ENCODE measurements around the gene PRDM5. TPM values are rescaled to one million over a fixed set of nuclear protein-coding genes. Genes with fewer than 3 reads are reported as not detected.

The PRDM5 gene
- total and polyA plus RNA-seq, 2 of the 13 experiments (the other 11 are each of a cell fraction or from before 2014, with no cell fraction given): not detected

DNA sequence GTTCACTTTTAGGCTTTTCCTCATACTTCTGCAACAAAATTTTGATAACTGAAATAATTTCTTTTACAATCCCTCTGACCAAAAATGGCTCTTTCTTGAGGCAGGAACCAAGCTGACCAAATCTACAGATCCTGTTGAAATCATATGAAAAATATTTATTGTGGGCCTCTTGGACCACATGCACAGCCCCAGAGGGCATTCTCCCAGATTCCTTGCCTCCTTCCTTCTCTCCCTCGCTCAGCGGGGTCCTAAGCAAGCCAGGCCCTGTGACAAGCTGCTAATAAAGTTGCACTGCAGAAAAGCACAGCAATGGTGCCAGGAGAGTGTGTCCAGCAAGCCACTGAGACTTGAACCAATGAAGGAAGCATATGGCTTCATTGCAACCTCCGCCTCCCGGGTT lies 40.7 kb downstream of the PRDM5 start:
- H3K4me2 ChIP-seq (ENCODE audit: low read depth, low read length): no peak overlapping the region
- WGBS (ENCODE audit: low lambda C conversion rate): 0% methylated on average over 2 of the region's 4 CpGs
- intact Hi-C loops (cut with micrococcal nuclease; ENCODE audit: unreplicated experiment): no loop called here
- ChIA-PET POLR2A (no interaction called here), CTCF (ENCODE audit: low intra/inter-chr PET ratio, low total read pairs) (no interaction called here)
- H3K9ac ChIP-seq (ENCODE audit: insufficient read depth, low read depth, low read length): no peak overlapping the region
- H3K79me2 ChIP-seq (ENCODE audit: insufficient read depth, low read length): no peaks in the 10 kb centered on the region
- in situ Hi-C loops (cut with HindIII; ENCODE audit: extremely low pct_ligation_motif_present, low pct_unique_long_range_greater_than_20kb): no loop called here
- no TSS peak for BruUV-seq (replicated peaks)
- H3K4me3 ChIP-seq (replicated peaks in 1 of 3; ENCODE audit: insufficient read depth in 1 of 3, low read depth in 2 of 3, low read length in 3 of 3): no peak overlapping the region
- TF ChIP-seq XBP1 (CRISPR knock-in tag; IDR thresholded peaks at IDR 0.05) (no peak), ZNF737 (CRISPR knock-in tag; IDR thresholded peaks at IDR 0.05; ENCODE audit: borderline replicate concordance) (no peak), ZNF614 (CRISPR knock-in tag; IDR thresholded peaks at IDR 0.05; ENCODE audit: borderline replicate concordance) (no peak), IKZF1 (IDR thresholded peaks at IDR 0.05) (no peak), ZNF891 (CRISPR knock-in tag; IDR thresholded peaks at IDR 0.05) (no peak), PRMT3 (CRISPR knock-in tag; IDR thresholded peaks at IDR 0.05; ENCODE audit: borderline replicate concordance, low read depth) (no peak), TMF1 (CRISPR knock-in tag; IDR thresholded peaks at IDR 0.05; ENCODE audit: low read depth) (no peak)
- TF ChIP-seq, protein P1, sequence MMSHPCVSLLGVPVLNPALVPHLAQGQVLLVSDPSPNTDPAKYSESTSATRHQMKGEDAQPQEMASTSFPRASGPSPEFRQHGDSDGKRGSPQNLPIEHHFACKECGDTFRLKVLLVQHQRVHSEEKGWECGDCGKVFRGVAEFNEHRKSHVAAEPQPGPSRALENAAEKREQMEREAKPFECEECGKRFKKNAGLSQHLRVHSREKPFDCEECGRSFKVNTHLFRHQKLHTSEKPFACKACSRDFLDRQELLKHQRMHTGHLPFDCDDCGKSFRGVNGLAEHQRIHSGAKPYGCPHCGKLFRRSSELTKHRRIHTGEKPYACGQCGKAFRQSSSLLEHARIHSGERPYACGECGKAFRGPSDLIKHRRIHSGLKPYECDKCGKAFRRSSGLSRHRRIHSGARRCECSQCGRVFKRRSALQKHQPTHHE (CRISPR knock-in tag; IDR thresholded peaks at IDR 0.05; ENCODE audit: borderline replicate concordance): no peak
- TF ChIP-seq, protein P2, sequence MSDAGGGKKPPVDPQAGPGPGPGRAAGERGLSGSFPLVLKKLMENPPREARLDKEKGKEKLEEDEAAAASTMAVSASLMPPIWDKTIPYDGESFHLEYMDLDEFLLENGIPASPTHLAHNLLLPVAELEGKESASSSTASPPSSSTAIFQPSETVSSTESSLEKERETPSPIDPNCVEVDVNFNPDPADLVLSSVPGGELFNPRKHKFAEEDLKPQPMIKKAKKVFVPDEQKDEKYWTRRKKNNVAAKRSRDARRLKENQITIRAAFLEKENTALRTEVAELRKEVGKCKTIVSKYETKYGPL (CRISPR knock-in tag; IDR thresholded peaks at IDR 0.05): no peak
- TF ChIP-seq, protein P3, sequence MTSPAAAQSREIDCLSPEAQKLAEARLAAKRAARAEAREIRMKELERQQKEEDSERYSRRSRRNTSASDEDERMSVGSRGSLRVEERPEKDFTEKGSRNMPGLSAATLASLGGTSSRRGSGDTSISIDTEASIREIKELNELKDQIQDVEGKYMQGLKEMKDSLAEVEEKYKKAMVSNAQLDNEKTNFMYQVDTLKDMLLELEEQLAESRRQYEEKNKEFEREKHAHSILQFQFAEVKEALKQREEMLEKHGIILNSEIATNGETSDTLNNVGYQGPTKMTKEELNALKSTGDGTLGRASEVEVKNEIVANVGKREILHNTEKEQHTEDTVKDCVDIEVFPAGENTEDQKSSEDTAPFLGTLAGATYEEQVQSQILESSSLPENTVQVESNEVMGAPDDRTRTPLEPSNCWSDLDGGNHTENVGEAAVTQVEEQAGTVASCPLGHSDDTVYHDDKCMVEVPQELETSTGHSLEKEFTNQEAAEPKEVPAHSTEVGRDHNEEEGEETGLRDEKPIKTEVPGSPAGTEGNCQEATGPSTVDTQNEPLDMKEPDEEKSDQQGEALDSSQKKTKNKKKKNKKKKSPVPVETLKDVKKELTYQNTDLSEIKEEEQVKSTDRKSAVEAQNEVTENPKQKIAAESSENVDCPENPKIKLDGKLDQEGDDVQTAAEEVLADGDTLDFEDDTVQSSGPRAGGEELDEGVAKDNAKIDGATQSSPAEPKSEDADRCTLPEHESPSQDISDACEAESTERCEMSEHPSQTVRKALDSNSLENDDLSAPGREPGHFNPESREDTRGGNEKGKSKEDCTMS (CRISPR knock-in tag; conservative IDR thresholded peaks at IDR 0.05): no peak
- TF ChIP-seq, protein P4, sequence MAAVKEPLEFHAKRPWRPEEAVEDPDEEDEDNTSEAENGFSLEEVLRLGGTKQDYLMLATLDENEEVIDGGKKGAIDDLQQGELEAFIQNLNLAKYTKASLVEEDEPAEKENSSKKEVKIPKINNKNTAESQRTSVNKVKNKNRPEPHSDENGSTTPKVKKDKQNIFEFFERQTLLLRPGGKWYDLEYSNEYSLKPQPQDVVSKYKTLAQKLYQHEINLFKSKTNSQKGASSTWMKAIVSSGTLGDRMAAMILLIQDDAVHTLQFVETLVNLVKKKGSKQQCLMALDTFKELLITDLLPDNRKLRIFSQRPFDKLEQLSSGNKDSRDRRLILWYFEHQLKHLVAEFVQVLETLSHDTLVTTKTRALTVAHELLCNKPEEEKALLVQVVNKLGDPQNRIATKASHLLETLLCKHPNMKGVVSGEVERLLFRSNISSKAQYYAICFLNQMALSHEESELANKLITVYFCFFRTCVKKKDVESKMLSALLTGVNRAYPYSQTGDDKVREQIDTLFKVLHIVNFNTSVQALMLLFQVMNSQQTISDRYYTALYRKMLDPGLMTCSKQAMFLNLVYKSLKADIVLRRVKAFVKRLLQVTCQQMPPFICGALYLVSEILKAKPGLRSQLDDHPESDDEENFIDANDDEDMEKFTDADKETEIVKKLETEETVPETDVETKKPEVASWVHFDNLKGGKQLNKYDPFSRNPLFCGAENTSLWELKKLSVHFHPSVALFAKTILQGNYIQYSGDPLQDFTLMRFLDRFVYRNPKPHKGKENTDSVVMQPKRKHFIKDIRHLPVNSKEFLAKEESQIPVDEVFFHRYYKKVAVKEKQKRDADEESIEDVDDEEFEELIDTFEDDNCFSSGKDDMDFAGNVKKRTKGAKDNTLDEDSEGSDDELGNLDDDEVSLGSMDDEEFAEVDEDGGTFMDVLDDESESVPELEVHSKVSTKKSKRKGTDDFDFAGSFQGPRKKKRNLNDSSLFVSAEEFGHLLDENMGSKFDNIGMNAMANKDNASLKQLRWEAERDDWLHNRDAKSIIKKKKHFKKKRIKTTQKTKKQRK (IDR thresholded peaks at IDR 0.05; ENCODE audit: low read length): no peak
- TF ChIP-seq, protein P5, sequence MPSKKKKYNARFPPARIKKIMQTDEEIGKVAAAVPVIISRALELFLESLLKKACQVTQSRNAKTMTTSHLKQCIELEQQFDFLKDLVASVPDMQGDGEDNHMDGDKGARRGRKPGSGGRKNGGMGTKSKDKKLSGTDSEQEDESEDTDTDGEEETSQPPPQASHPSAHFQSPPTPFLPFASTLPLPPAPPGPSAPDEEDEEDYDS (CRISPR knock-in tag; IDR thresholded peaks at IDR 0.05): no peak
- no peak for ATAC-seq
- no peaks in the 10 kb centered on the region for H3K9me3 ChIP-seq (ENCODE audit: low read length)
- H3K27ac ChIP-seq (ENCODE audit: extremely low read length, insufficient read depth, low read length): no peak overlapping the region
- no peaks in the 10 kb centered on the region; a peak in 1 of 5 replicates for H3K27me3 ChIP-seq (ENCODE audit: control insufficient read depth in 1 of 2, insufficient read depth in 2 of 2, low read length in 2 of 2)
- no peaks in the 10 kb centered on the region for H3K4me1 ChIP-seq (ENCODE audit: insufficient read depth, low read length)
- H4K20me1 ChIP-seq (ENCODE audit: insufficient read depth, low read length): no peaks in the 10 kb centered on the region
- DNase-seq (ENCODE audit: low spot score): no peak
- H2AFZ ChIP-seq (ENCODE audit: low read length): no peak overlapping the region
- H3K36me3 ChIP-seq (replicated peaks in 1 of 2; ENCODE audit: control insufficient read depth in 1 of 2, insufficient read depth in 2 of 2, low read length in 2 of 2): no peaks in the 10 kb centered on the region
- FAIRE-seq: no peak
